HFFc6 (cell line): ENCODE data around the gene KCNC4. TPM values are rescaled to one million over a fixed set of nuclear protein-coding genes. Genes with fewer than 3 reads are reported as not detected.

Source experiments
- DNase-seq: peaks from one replicate; pipeline ENCODE4 v3.0.0-alpha.2; 2018
- H3K27ac Mint-ChIP-seq: 2 replicates; pipeline ENCODE4 v1.8.0; 2020; ENCODE audit warnings: mild to moderate bottlenecking, mixed read lengths
- H3K27me3 Mint-ChIP-seq: 2 replicates; pipeline ENCODE4 v1.8.0; 2021; ENCODE audit warnings: mild to moderate bottlenecking, moderate library complexity, mixed read lengths; ENCODE audit not compliant: insufficient read depth
- H3K36me3 Mint-ChIP-seq: 2 replicates; pipeline ENCODE4 v1.8.0; 2021; ENCODE audit warnings: low read depth, mixed read lengths
- H3K4me1 Mint-ChIP-seq: 2 replicates; pipeline ENCODE4 v1.8.0; 2020; ENCODE audit warnings: low read depth, mixed read lengths
- H3K4me3 Mint-ChIP-seq: 2 replicates; pipeline ENCODE4 v1.8.0; 2020; ENCODE audit warnings: mild to moderate bottlenecking, moderate library complexity, mixed read lengths
- H3K9me3 Mint-ChIP-seq: 2 replicates; pipeline ENCODE4 v1.8.0; 2020; ENCODE audit warnings: mild to moderate bottlenecking, mixed read lengths
- total RNA-seq, 6 experiments: library from RNA; stranded (reverse); fragmentation: NEBNext Ultra II Directional; extraction: Animal tissue kit (Norgen Biotek cat#: 25700); gene quantifications; 2 replicates in 1 of 6; 3 replicates in 5 of 6; pipeline ENCODE4 v1.2.3, GENCODE V29; 2021
- TF ChIP-seq, protein P1 (sequence below): fragments of 200-600 bp; sonication (generic); IDR thresholded peaks from 2 replicates; pipeline ENCODE4 v1.5.0; 2021; ENCODE audit warnings: antibody characterized with exemption, mild to moderate bottlenecking

Gene KCNC4
- total RNA-seq, 6 experiments from 2014 or later = 8.8 to 22.6 (median 11.2) TPM

DNA sequence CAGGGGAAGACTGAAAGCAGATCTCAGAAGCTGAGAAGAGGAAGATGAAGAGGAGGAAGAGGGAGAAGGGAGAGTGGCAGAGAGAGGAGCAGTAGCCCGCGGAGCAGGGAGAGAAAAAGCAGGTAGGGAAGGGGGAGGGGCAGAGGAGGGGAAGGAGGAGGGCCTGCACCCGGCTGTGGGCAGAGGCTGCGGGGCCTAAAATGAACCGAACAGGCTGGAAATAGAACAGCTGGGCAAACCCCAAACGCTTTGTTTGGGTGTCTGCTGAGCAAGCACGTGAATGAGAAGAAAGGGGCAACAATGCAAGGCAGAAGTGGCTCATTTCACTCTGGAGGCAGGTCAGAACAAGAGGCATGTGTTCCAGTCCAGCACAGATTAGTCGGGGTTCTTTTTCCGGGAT lies 33.5 kb downstream of the KCNC4 start:
- no peak overlapping the region; the same call in 1 of the 2 replicates for H3K27ac Mint-ChIP-seq
- no peaks in the 10 kb centered on the region for H3K9me3 Mint-ChIP-seq
- TF ChIP-seq, protein P1, sequence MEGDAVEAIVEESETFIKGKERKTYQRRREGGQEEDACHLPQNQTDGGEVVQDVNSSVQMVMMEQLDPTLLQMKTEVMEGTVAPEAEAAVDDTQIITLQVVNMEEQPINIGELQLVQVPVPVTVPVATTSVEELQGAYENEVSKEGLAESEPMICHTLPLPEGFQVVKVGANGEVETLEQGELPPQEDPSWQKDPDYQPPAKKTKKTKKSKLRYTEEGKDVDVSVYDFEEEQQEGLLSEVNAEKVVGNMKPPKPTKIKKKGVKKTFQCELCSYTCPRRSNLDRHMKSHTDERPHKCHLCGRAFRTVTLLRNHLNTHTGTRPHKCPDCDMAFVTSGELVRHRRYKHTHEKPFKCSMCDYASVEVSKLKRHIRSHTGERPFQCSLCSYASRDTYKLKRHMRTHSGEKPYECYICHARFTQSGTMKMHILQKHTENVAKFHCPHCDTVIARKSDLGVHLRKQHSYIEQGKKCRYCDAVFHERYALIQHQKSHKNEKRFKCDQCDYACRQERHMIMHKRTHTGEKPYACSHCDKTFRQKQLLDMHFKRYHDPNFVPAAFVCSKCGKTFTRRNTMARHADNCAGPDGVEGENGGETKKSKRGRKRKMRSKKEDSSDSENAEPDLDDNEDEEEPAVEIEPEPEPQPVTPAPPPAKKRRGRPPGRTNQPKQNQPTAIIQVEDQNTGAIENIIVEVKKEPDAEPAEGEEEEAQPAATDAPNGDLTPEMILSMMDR = no peak
- H3K4me1 Mint-ChIP-seq = peaks cover 24% of the 10 kb centered on the region
- no peak for DNase-seq
- H3K4me3 Mint-ChIP-seq = no peak overlapping the region
- peaks cover 8% of the 10 kb centered on the region for H3K36me3 Mint-ChIP-seq
- H3K27me3 Mint-ChIP-seq = peaks cover 5% of the 10 kb centered on the region

- Mint-ChIP-seq H3K27ac (no peak overlapping the region; the same call in 1 of the 2 replicates), H3K27me3 (peaks cover 5% of the 10 kb centered on the region), H3K4me3 (no peak overlapping the region), H3K36me3 (no peaks in the 10 kb centered on the region), H3K9me3 (no peaks in the 10 kb centered on the region), H3K4me1 (peaks cover 22% of the 10 kb centered on the region)
- DNase-seq = no peak
- TF ChIP-seq, protein P1 = no peak
Measured at GRCh38 chr1:110245876-110246620, 35.9 kb downstream of the KCNC4 start.

- Mint-ChIP-seq H3K27me3 (peaks cover 3% of the 10 kb centered on the region), H3K4me3 (no peak overlapping the region), H3K9me3 (no peaks in the 10 kb centered on the region), H3K4me1 (peaks cover 29% of the 10 kb centered on the region), H3K27ac (no peak overlapping the region), H3K36me3 (no peaks in the 10 kb centered on the region)
- TF ChIP-seq, protein P1 = no peak
- no peak for DNase-seq
Measured at GRCh38 chr1:110248746-110249145, 38.6 kb downstream of the KCNC4 start.

DNA sequence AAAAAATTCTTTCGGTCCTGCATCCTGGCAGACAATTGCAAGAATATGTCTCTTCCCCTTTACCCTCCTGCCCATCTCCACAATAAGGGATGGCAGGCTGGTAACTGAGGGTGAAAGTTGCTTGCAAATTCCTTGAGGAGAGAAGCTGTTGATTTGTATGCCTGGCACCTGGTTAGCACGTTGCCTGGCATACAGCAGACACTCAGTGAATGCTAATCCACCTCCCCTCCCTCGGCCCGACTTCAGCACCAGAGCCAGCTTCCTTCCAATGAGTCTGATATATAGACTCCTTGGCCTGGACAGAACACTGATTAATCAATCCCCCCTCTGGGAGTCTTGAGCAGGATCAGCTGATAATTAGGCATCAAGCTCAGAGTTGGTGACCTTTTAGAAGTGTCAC lies 39.1 kb downstream of the KCNC4 start:
- H3K27ac Mint-ChIP-seq = no peak overlapping the region
- peaks cover 29% of the 10 kb centered on the region for H3K4me1 Mint-ChIP-seq
- H3K36me3 Mint-ChIP-seq = no peaks in the 10 kb centered on the region
- H3K9me3 Mint-ChIP-seq = no peaks in the 10 kb centered on the region
- peaks cover 3% of the 10 kb centered on the region for H3K27me3 Mint-ChIP-seq
- no peak overlapping the region for H3K4me3 Mint-ChIP-seq
- DNase-seq = no peak
- TF ChIP-seq, protein P1 = no peak

GRCh38 chr1:110250008-110250407 lies 39.9 kb downstream of the KCNC4 start:
- no peak overlapping the region for H3K27ac Mint-ChIP-seq
- no peaks in the 10 kb centered on the region for H3K36me3 Mint-ChIP-seq
- peaks cover 1% of the 10 kb centered on the region for H3K27me3 Mint-ChIP-seq
- H3K4me3 Mint-ChIP-seq = no peak overlapping the region
- DNase-seq = no peak
- H3K4me1 Mint-ChIP-seq = peaks cover 29% of the 10 kb centered on the region
- no peaks in the 10 kb centered on the region for H3K9me3 Mint-ChIP-seq
- TF ChIP-seq, protein P1 = no peak
